Testis (tissue), 2 donors: Measurements from ENCODE around the gene CABP4.

ENCODE experiments used
- CTCF ChIP-seq, 3 experiments: fragments of 450-650 bp in 2 of 3; fragments of 200-600 bp in 1 of 3; sonication (generic) in 1 of 3; IDR thresholded peaks; one replicate each; pipeline ENCODE4 v1.5.1; 2016 to 2019; ENCODE audit warnings: antibody characterized with exemption in 3 of 3, mild to moderate bottlenecking in 2 of 3, moderate library complexity in 1 of 3
- POLR2A ChIP-seq: fragments of 450-650 bp; IDR thresholded peaks from one replicate; pipeline ENCODE4 v1.6.1; 2017; ENCODE audit warnings: antibody characterized with exemption, mild to moderate bottlenecking, moderate library complexity

- TF ChIP-seq CTCF (IDR thresholded peaks at IDR 0.05) = no peak
- no peak for TF ChIP-seq POLR2A
These were observed 3.5 kb upstream of the CABP4 start for GRCh38 chr11:67451658-67451976.
